OCI-LY7 (cell line): ENCODE measurements around the gene SUFU. TPM values are rescaled to one million over a fixed set of nuclear protein-coding genes. Genes with fewer than 3 reads are reported as not detected.

Experiments
- BruUV-seq: library from RNA; stranded (reverse); fragments of 400-500 nt; replicated peaks from 2 replicates; lab custom pipeline; 2021; lab: Mats Ljungman, UMichigan
- CTCF ChIA-PET: fragments of 300-600 bp; sonication (Branson Sonifier 250); formaldehyde crosslinking; loops from one replicate; lab custom pipeline; 2022; ENCODE audit warnings: antibody characterized with exemption; ENCODE audit not compliant: unreplicated experiment; lab: Charles Lee
- POLR2A ChIA-PET: fragments of 300-600 bp; sonication (Branson Sonifier 250); formaldehyde crosslinking; loops from one replicate; lab custom pipeline; 2022; ENCODE audit warnings: antibody characterized with exemption; lab: Charles Lee
- DNase-seq: peaks from one replicate; pipeline ENCODE4 v3.0.0-alpha.2; 2015; ENCODE audit warnings: low spot score
- H2AFZ ChIP-seq: fragments of 200-600 bp; sonication (generic), shearing (Covaris generic); 2 replicates; pipeline ENCODE4 v1.6.1; 2014; ENCODE audit warnings: mild to moderate bottlenecking, antibody characterized with exemption, low read length, moderate library complexity
- H3K27ac ChIP-seq: fragments of 200-600 bp; sonication (generic); 2 replicates; pipeline ENCODE4 v1.5.1; 2014; ENCODE audit warnings: mixed run types, low read depth, mild to moderate bottlenecking, moderate library complexity, low read length, inconsistent platforms; ENCODE audit not compliant: poor library complexity, severe bottlenecking
- H3K36me3 ChIP-seq: fragments of 200-600 bp; sonication (generic); 2 replicates; pipeline ENCODE4 v1.6.1; 2014; ENCODE audit warnings: mild to moderate bottlenecking, antibody characterized with exemption, low read length, moderate library complexity, mixed read lengths; ENCODE audit not compliant: insufficient read depth
- H3K4me1 ChIP-seq: fragments of 200-600 bp; sonication (generic); 2 replicates; pipeline ENCODE4 v1.5.1; 2014; ENCODE audit warnings: mild to moderate bottlenecking, low read length; ENCODE audit not compliant: insufficient read depth, poor library complexity, severe bottlenecking
- H3K4me2 ChIP-seq: fragments of 200-600 bp; sonication (generic); 2 replicates; pipeline ENCODE4 v1.6.1; 2014; ENCODE audit warnings: mild to moderate bottlenecking, low read length
- H3K4me3 ChIP-seq: fragments of 200-600 bp; sonication (generic); 2 replicates; pipeline ENCODE4 v1.5.1; 2014; ENCODE audit warnings: mild to moderate bottlenecking, low read depth, low read length; ENCODE audit not compliant: poor library complexity, severe bottlenecking
- H3K79me2 ChIP-seq: fragments of 200-600 bp; sonication (generic); 2 replicates; pipeline ENCODE4 v1.6.1; 2016; ENCODE audit warnings: low read depth, mild to moderate bottlenecking, low read length, moderate library complexity, mixed read lengths; ENCODE audit not compliant: insufficient read depth
- H3K9me2 ChIP-seq: fragments of 200-600 bp; sonication (generic); 2 replicates; pipeline ENCODE4 v1.6.1; 2016; ENCODE audit warnings: mild to moderate bottlenecking, low read length, mixed read lengths; ENCODE audit not compliant: insufficient read depth
- H3K9me3 ChIP-seq: fragments of 200-600 bp; sonication (generic); 2 replicates; pipeline ENCODE4 v1.6.1; 2014; ENCODE audit warnings: mild to moderate bottlenecking, mixed run types, low read length, mixed read lengths
- H4K20me1 ChIP-seq: fragments of 200-600 bp; sonication (generic); 2 replicates; pipeline ENCODE4 v1.6.1; 2014; ENCODE audit warnings: mild to moderate bottlenecking, antibody characterized with exemption, low read length, moderate library complexity, mixed read lengths; ENCODE audit not compliant: insufficient read depth
- CTCF ChIP-seq: fragments of 200-600 bp; sonication (generic); conservative IDR thresholded peaks from 2 replicates; pipeline ENCODE4 v1.5.1; 2014; ENCODE audit warnings: mild to moderate bottlenecking, antibody characterized with exemption, low read length, moderate library complexity, mixed read lengths
- EZH2phosphoT487 ChIP-seq: fragments of 200-600 bp; sonication (generic); IDR thresholded peaks from 2 replicates; pipeline ENCODE4 v1.6.1; 2018; ENCODE audit warnings: low read depth, borderline replicate concordance, mild to moderate bottlenecking, mixed run types, antibody characterized with exemption, low read length, moderate library complexity, mixed read lengths
- intact Hi-C: fragments of 100-400 bp; cut with micrococcal nuclease; formaldehyde crosslinking; loops from one replicate; pipeline ENCODE4 v1.10.0; 2022; ENCODE audit not compliant: unreplicated experiment
- total RNA-seq, 2 experiments: library from RNA; depleted of rRNA in 1 of 2; stranded (reverse); fragments of >200 nt in 1 of 2; shearing (Covaris generic) in 1 of 2; gene quantifications; 2 replicates each; pipeline ENCODE4 v1.2.3, GENCODE V29; 2014 to 2022

The SUFU gene
- total RNA-seq, 2 experiments from 2014 or later = 4.9 to 10.0 TPM

- DNase-seq = no peak
- Histone ChIP-seq H3K4me2 (no peak overlapping the region), H2AFZ (no peak overlapping the region), H4K20me1 (no peaks in the 10 kb centered on the region), H3K36me3 (no peaks in the 10 kb centered on the region), H3K9me3 (no peaks in the 10 kb centered on the region), H3K79me2 (no peaks in the 10 kb centered on the region), H3K9me2 (no peaks in the 10 kb centered on the region), H3K4me1 (peaks cover 19% of the 10 kb centered on the region), H3K4me3 (no peak overlapping the region), H3K27ac (no peak overlapping the region)
- BruUV-seq = no TSS peak
- intact Hi-C loops = no loop called here
- CTCF ChIA-PET = no interaction called here
- TF ChIP-seq CTCF = no peak
- POLR2A ChIA-PET = interaction anchor here (1.4 kb wide), 1 partner anchor 13 kb away, joined by 3 read pairs; no protein-coding TSS in a partner anchor
Observed at GRCh38 chr10:102624751-102625645, 121.2 kb downstream of the SUFU start.

- no peak overlapping the region for H3K4me2 ChIP-seq
- intact Hi-C loops = no loop called here
- H3K79me2 ChIP-seq = no peaks in the 10 kb centered on the region
- H3K4me3 ChIP-seq = no peak overlapping the region
- H3K9me3 ChIP-seq = no peaks in the 10 kb centered on the region
- H3K9me2 ChIP-seq = no peaks in the 10 kb centered on the region
- no peak for DNase-seq
- H3K27ac ChIP-seq = no peak overlapping the region
- ChIA-PET CTCF (no interaction called here), POLR2A (no interaction called here)
- H2AFZ ChIP-seq = no peak overlapping the region
- no peaks in the 10 kb centered on the region for H3K36me3 ChIP-seq
- peaks cover 19% of the 10 kb centered on the region for H3K4me1 ChIP-seq
- TF ChIP-seq CTCF (no peak), EZH2phosphoT487 (no peak)
- no TSS peak for BruUV-seq
- no peaks in the 10 kb centered on the region for H4K20me1 ChIP-seq
Observed at GRCh38 chr10:102626026-102626685, 122.4 kb downstream of the SUFU start.
